Measurements from ENCODE around the gene ITGA3. TPM values are rescaled to one million over a fixed set of nuclear protein-coding genes. Genes with fewer than 3 reads are reported as not detected.
A peak's percentile ranks its signal among the peaks of the same experiment; 100 is the strongest.

The ITGA3 gene
- total and polyA plus RNA-seq, 2 of the 13 experiments (the other 11 are each of a cell fraction or from before 2014, with no cell fraction given), result 0.48 to 0.69 TPM

DNA sequence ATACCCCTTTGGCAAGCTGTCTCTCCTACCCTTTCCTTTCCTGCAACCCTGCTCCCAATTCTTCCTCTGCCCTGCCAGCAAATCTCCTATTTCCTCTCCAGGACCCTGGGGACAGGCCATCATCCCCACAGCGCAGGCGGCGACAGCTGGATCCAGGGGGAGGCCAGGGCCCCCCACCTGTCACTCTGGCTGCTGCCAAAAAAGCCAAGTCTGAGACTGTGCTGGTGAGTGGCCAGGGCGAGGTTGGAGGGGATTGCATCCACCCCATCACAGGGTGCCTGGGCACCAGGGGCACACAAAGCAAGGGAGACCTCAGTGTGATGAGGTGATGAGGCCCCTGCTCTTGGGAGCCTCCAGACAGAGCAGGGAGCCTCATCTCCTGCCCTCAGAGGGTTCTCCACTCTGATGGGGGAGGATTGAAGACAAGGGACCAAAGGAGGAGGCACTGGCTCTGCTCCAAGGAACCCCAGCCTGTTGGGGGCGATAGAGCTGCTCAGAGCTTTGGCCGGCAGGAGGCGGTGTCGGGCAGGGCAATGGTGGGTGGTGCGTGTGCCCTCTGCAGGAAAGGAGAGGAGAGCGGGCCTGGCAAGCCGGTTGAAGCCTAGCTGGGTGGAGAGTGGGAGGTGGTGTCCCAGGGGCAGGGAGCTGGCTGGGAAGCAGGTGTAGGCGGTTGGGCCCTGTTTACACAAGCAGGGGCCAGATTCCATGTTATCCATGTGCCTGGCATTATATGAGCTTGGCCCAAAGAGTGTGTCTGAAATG lies 23.6 kb downstream of the ITGA3 start (continued):
- TF ChIP-seq, protein P1, sequence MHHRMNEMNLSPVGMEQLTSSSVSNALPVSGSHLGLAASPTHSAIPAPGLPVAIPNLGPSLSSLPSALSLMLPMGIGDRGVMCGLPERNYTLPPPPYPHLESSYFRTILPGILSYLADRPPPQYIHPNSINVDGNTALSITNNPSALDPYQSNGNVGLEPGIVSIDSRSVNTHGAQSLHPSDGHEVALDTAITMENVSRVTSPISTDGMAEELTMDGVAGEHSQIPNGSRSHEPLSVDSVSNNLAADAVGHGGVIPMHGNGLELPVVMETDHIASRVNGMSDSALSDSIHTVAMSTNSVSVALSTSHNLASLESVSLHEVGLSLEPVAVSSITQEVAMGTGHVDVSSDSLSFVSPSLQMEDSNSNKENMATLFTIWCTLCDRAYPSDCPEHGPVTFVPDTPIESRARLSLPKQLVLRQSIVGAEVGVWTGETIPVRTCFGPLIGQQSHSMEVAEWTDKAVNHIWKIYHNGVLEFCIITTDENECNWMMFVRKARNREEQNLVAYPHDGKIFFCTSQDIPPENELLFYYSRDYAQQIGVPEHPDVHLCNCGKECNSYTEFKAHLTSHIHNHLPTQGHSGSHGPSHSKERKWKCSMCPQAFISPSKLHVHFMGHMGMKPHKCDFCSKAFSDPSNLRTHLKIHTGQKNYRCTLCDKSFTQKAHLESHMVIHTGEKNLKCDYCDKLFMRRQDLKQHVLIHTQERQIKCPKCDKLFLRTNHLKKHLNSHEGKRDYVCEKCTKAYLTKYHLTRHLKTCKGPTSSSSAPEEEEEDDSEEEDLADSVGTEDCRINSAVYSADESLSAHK (CRISPR knock-in tag; IDR thresholded peaks at IDR 0.05; ENCODE audit: borderline replicate concordance), result no peak
- 0 out of 2 replicates have a peak, but pooled peaks have one; percentile 17 for TF ChIP-seq SALL2 (CRISPR knock-in tag; IDR thresholded peaks at IDR 0.05)
- TF ChIP-seq CCAR2 (optimal IDR thresholded peaks at IDR 0.05; ENCODE audit: low read depth, low read length), result no peak
- TF ChIP-seq ZFP36L1 (CRISPR knock-in tag; IDR thresholded peaks at IDR 0.05), result no peak
- no peak for TF ChIP-seq ZNF160 (CRISPR knock-in tag; IDR thresholded peaks at IDR 0.05)
- no peak for TF ChIP-seq ZNF614 (CRISPR knock-in tag; IDR thresholded peaks at IDR 0.05; ENCODE audit: borderline replicate concordance)
- peak; percentile 92 for TF ChIP-seq ADNP (CRISPR knock-in tag; IDR thresholded peaks at IDR 0.05)
- no peak for TF ChIP-seq ZNF557 (CRISPR knock-in tag; IDR thresholded peaks at IDR 0.05)
- TF ChIP-seq GTF2F1 (IDR thresholded peaks at IDR 0.05; ENCODE audit: low read length), result no peak
- TF ChIP-seq TCF7 (IDR thresholded peaks at IDR 0.05; ENCODE audit: low read depth), result no peak
- TF ChIP-seq ZSCAN12 (CRISPR knock-in tag; IDR thresholded peaks at IDR 0.05), result no peak
- TF ChIP-seq, protein P2, sequence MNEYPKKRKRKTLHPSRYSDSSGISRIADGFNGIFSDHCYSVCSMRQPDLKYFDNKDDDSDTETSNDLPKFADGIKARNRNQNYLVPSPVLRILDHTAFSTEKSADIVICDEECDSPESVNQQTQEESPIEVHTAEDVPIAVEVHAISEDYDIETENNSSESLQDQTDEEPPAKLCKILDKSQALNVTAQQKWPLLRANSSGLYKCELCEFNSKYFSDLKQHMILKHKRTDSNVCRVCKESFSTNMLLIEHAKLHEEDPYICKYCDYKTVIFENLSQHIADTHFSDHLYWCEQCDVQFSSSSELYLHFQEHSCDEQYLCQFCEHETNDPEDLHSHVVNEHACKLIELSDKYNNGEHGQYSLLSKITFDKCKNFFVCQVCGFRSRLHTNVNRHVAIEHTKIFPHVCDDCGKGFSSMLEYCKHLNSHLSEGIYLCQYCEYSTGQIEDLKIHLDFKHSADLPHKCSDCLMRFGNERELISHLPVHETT (CRISPR knock-in tag; conservative IDR thresholded peaks at IDR 0.05), result no peak
- TF ChIP-seq, protein P3, sequence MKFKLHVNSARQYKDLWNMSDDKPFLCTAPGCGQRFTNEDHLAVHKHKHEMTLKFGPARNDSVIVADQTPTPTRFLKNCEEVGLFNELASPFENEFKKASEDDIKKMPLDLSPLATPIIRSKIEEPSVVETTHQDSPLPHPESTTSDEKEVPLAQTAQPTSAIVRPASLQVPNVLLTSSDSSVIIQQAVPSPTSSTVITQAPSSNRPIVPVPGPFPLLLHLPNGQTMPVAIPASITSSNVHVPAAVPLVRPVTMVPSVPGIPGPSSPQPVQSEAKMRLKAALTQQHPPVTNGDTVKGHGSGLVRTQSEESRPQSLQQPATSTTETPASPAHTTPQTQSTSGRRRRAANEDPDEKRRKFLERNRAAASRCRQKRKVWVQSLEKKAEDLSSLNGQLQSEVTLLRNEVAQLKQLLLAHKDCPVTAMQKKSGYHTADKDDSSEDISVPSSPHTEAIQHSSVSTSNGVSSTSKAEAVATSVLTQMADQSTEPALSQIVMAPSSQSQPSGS (CRISPR knock-in tag; IDR thresholded peaks at IDR 0.05), result peak; percentile 67; the same call in 1 of the 2 replicates
- TF ChIP-seq ZNF747 (CRISPR knock-in tag; IDR thresholded peaks at IDR 0.05; ENCODE audit: borderline replicate concordance), result no peak
- TF ChIP-seq ZNF12 (CRISPR knock-in tag; IDR thresholded peaks at IDR 0.05), result no peak
- TF ChIP-seq RFXAP (CRISPR knock-in tag; IDR thresholded peaks at IDR 0.05; ENCODE audit: borderline replicate concordance), result no peak
- TF ChIP-seq KMT2B (CRISPR knock-in tag; IDR thresholded peaks at IDR 0.05), result no peak
- no peak for TF ChIP-seq ZNF772 (CRISPR knock-in tag; IDR thresholded peaks at IDR 0.05)
- no peak for TF ChIP-seq ATF1 (CRISPR knock-in tag; IDR thresholded peaks at IDR 0.05)
- TF ChIP-seq ONECUT2 (CRISPR knock-in tag; IDR thresholded peaks at IDR 0.05), result no peak
- TF ChIP-seq ZNF24 (IDR thresholded peaks at IDR 0.05), result no peak
- TF ChIP-seq NFYC (CRISPR knock-in tag; IDR thresholded peaks at IDR 0.05), result no peak
- no peak for TF ChIP-seq ZNF720 (CRISPR knock-in tag; IDR thresholded peaks at IDR 0.05)
- no peak for TF ChIP-seq IKZF4 (CRISPR knock-in tag; IDR thresholded peaks at IDR 0.05; ENCODE audit: borderline replicate concordance, low read depth, not compliant biosample characterization)
- TF ChIP-seq ZNF746 (CRISPR knock-in tag; IDR thresholded peaks at IDR 0.05), result no peak
- TF ChIP-seq ARID2 (CRISPR knock-in tag; IDR thresholded peaks at IDR 0.05; ENCODE audit: borderline replicate concordance), result no peak
- TF ChIP-seq, protein P4, sequence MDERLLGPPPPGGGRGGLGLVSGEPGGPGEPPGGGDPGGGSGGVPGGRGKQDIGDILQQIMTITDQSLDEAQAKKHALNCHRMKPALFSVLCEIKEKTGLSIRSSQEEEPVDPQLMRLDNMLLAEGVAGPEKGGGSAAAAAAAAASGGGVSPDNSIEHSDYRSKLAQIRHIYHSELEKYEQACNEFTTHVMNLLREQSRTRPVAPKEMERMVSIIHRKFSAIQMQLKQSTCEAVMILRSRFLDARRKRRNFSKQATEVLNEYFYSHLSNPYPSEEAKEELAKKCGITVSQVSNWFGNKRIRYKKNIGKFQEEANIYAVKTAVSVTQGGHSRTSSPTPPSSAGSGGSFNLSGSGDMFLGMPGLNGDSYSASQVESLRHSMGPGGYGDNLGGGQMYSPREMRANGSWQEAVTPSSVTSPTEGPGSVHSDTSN (CRISPR knock-in tag; IDR thresholded peaks at IDR 0.05), result no peak
